ENCODE data around the gene MCM9.
A peak's percentile ranks its signal among the peaks of the same experiment; 100 is the strongest.

The MCM9 gene

GRCh38 chr6:118934461-118935330 is at the start of gene MCM9:
Gene MCM9 (minus strand): TSS chr6:118935159. CDS start chr6:118931723, 3,436 bp downstream.
- Mint-ChIP-seq H3K27me3 (ENCODE audit: low read depth) (no peaks in the 10 kb centered on the region), H3K4me1 (ENCODE audit: low read depth) (peaks cover 25% of the 10 kb centered on the region), H3K4me3 (peak within 1 kb of the TSS; percentile 90), H3K27ac (peak within 1 kb of the TSS; percentile 92), H3K9me3 (no peaks in the 10 kb centered on the region), H3K36me3 (ENCODE audit: low read depth) (peaks cover 24% of the 10 kb centered on the region)

GRCh38 chr6:118984342-118984741 is 49.4 kb upstream of the MCM9 start:
- no peaks in the 10 kb centered on the region for H3K27me3 Mint-ChIP-seq (ENCODE audit: low read depth)
- H3K9me3 Mint-ChIP-seq, result no peaks in the 10 kb centered on the region
- peaks cover 3% of the 10 kb centered on the region for H3K36me3 Mint-ChIP-seq (ENCODE audit: low read depth)
- H3K4me1 Mint-ChIP-seq (ENCODE audit: low read depth), result peaks cover 2% of the 10 kb centered on the region
- H3K4me3 Mint-ChIP-seq, result no peak overlapping the region
- H3K27ac Mint-ChIP-seq, result no peak overlapping the region

- no peak overlapping the region for H3K27ac Mint-ChIP-seq
- peaks cover 2% of the 10 kb centered on the region for H3K4me1 Mint-ChIP-seq (ENCODE audit: low read depth)
- H3K9me3 Mint-ChIP-seq, result no peaks in the 10 kb centered on the region
- H3K36me3 Mint-ChIP-seq (ENCODE audit: low read depth), result peaks cover 3% of the 10 kb centered on the region
- no peak overlapping the region for H3K4me3 Mint-ChIP-seq
- no peaks in the 10 kb centered on the region for H3K27me3 Mint-ChIP-seq (ENCODE audit: low read depth)
Observed at GRCh38 chr6:118982575-118982911, 47.6 kb upstream of the MCM9 start.

- Mint-ChIP-seq H3K27me3 (ENCODE audit: low read depth) (no peaks in the 10 kb centered on the region), H3K36me3 (ENCODE audit: low read depth) (peaks cover 3% of the 10 kb centered on the region), H3K9me3 (no peaks in the 10 kb centered on the region), H3K27ac (no peak overlapping the region), H3K4me3 (no peak overlapping the region), H3K4me1 (ENCODE audit: low read depth) (peaks cover 2% of the 10 kb centered on the region)
Observed at GRCh38 chr6:118981884-118982574, 47.1 kb upstream of the MCM9 start.

- peaks cover 2% of the 10 kb centered on the region for H3K4me1 Mint-ChIP-seq (ENCODE audit: low read depth)
- no peak overlapping the region for H3K27ac Mint-ChIP-seq
- no peaks in the 10 kb centered on the region for H3K27me3 Mint-ChIP-seq (ENCODE audit: low read depth)
- H3K9me3 Mint-ChIP-seq, result no peaks in the 10 kb centered on the region
- H3K36me3 Mint-ChIP-seq (ENCODE audit: low read depth), result peaks cover 4% of the 10 kb centered on the region
- H3K4me3 Mint-ChIP-seq, result no peak overlapping the region
Observed at GRCh38 chr6:118980063-118980462, 45.1 kb upstream of the MCM9 start.

GRCh38 chr6:118974790-118975189 is 39.8 kb upstream of the MCM9 start:
- H3K27me3 Mint-ChIP-seq (ENCODE audit: low read depth), result no peaks in the 10 kb centered on the region
- no peak overlapping the region for H3K27ac Mint-ChIP-seq
- H3K4me1 Mint-ChIP-seq (ENCODE audit: low read depth), result no peaks in the 10 kb centered on the region
- no peak overlapping the region for H3K4me3 Mint-ChIP-seq
- peaks cover 2% of the 10 kb centered on the region for H3K36me3 Mint-ChIP-seq (ENCODE audit: low read depth)
- H3K9me3 Mint-ChIP-seq, result no peaks in the 10 kb centered on the region

GRCh38 chr6:118971682-118972081 is 36.7 kb upstream of the MCM9 start:
- H3K9me3 Mint-ChIP-seq, result no peaks in the 10 kb centered on the region
- H3K4me3 Mint-ChIP-seq, result no peak overlapping the region
- no peak overlapping the region for H3K27ac Mint-ChIP-seq
- no peaks in the 10 kb centered on the region for H3K4me1 Mint-ChIP-seq (ENCODE audit: low read depth)
- H3K27me3 Mint-ChIP-seq (ENCODE audit: low read depth), result no peaks in the 10 kb centered on the region
- H3K36me3 Mint-ChIP-seq (ENCODE audit: low read depth), result peaks cover 1% of the 10 kb centered on the region

GRCh38 chr6:118970866-118971265 is 35.9 kb upstream of the MCM9 start:
- Mint-ChIP-seq H3K36me3 (ENCODE audit: low read depth) (no peaks in the 10 kb centered on the region), H3K4me1 (ENCODE audit: low read depth) (no peaks in the 10 kb centered on the region), H3K27me3 (ENCODE audit: low read depth) (no peaks in the 10 kb centered on the region), H3K4me3 (no peak overlapping the region), H3K9me3 (no peaks in the 10 kb centered on the region), H3K27ac (no peak overlapping the region)

GRCh38 chr6:118968416-118968815 is 33.5 kb upstream of the MCM9 start:
- no peaks in the 10 kb centered on the region for H3K36me3 Mint-ChIP-seq (ENCODE audit: low read depth)
- no peaks in the 10 kb centered on the region for H3K9me3 Mint-ChIP-seq
- H3K27ac Mint-ChIP-seq, result no peak overlapping the region
- H3K4me3 Mint-ChIP-seq, result no peak overlapping the region
- no peaks in the 10 kb centered on the region for H3K4me1 Mint-ChIP-seq (ENCODE audit: low read depth)
- H3K27me3 Mint-ChIP-seq (ENCODE audit: low read depth), result no peaks in the 10 kb centered on the region

GRCh38 chr6:118967239-118967638 is 32.3 kb upstream of the MCM9 start:
- no peaks in the 10 kb centered on the region for H3K9me3 Mint-ChIP-seq
- H3K27ac Mint-ChIP-seq, result no peak overlapping the region
- no peaks in the 10 kb centered on the region for H3K36me3 Mint-ChIP-seq (ENCODE audit: low read depth)
- H3K4me1 Mint-ChIP-seq (ENCODE audit: low read depth), result no peaks in the 10 kb centered on the region
- H3K4me3 Mint-ChIP-seq, result no peak overlapping the region
- H3K27me3 Mint-ChIP-seq (ENCODE audit: low read depth), result no peaks in the 10 kb centered on the region

GRCh38 chr6:118965843-118966370 is 30.9 kb upstream of the MCM9 start:
- H3K4me3 Mint-ChIP-seq, result no peak overlapping the region
- no peaks in the 10 kb centered on the region for H3K27me3 Mint-ChIP-seq (ENCODE audit: low read depth)
- H3K36me3 Mint-ChIP-seq (ENCODE audit: low read depth), result no peaks in the 10 kb centered on the region
- no peaks in the 10 kb centered on the region for H3K9me3 Mint-ChIP-seq
- H3K4me1 Mint-ChIP-seq (ENCODE audit: low read depth), result no peaks in the 10 kb centered on the region
- H3K27ac Mint-ChIP-seq, result no peak overlapping the region

GRCh38 chr6:118965371-118965770 is 30.4 kb upstream of the MCM9 start:
- Mint-ChIP-seq H3K4me1 (ENCODE audit: low read depth) (no peaks in the 10 kb centered on the region), H3K27me3 (ENCODE audit: low read depth) (no peaks in the 10 kb centered on the region), H3K9me3 (no peaks in the 10 kb centered on the region), H3K27ac (no peak overlapping the region), H3K4me3 (no peak overlapping the region), H3K36me3 (ENCODE audit: low read depth) (no peaks in the 10 kb centered on the region)

GRCh38 chr6:118963003-118963402 is 28.0 kb upstream of the MCM9 start:
- H3K36me3 Mint-ChIP-seq (ENCODE audit: low read depth), result no peaks in the 10 kb centered on the region
- no peaks in the 10 kb centered on the region for H3K27me3 Mint-ChIP-seq (ENCODE audit: low read depth)
- no peak overlapping the region for H3K4me3 Mint-ChIP-seq
- peaks cover 12% of the 10 kb centered on the region for H3K4me1 Mint-ChIP-seq (ENCODE audit: low read depth)
- no peaks in the 10 kb centered on the region for H3K9me3 Mint-ChIP-seq
- H3K27ac Mint-ChIP-seq, result no peak overlapping the region

GRCh38 chr6:118959903-118960302 is 24.9 kb upstream of the MCM9 start:
- no peak overlapping the region for H3K4me3 Mint-ChIP-seq
- H3K9me3 Mint-ChIP-seq, result no peaks in the 10 kb centered on the region
- no peaks in the 10 kb centered on the region for H3K36me3 Mint-ChIP-seq (ENCODE audit: low read depth)
- H3K4me1 Mint-ChIP-seq (ENCODE audit: low read depth), result peaks cover 12% of the 10 kb centered on the region
- H3K27ac Mint-ChIP-seq, result no peak overlapping the region
- no peaks in the 10 kb centered on the region for H3K27me3 Mint-ChIP-seq (ENCODE audit: low read depth)

GRCh38 chr6:118953391-118953790 is 18.4 kb upstream of the MCM9 start:
- Mint-ChIP-seq H3K36me3 (ENCODE audit: low read depth) (no peaks in the 10 kb centered on the region), H3K27ac (no peak overlapping the region), H3K27me3 (ENCODE audit: low read depth) (peaks cover 15% of the 10 kb centered on the region), H3K4me3 (no peak overlapping the region), H3K4me1 (ENCODE audit: low read depth) (peaks cover 3% of the 10 kb centered on the region), H3K9me3 (no peaks in the 10 kb centered on the region)
